HEK293T (cell line): ENCODE measurements around the gene PPP3R2.

Experiments
- ELF4 ChIP-seq: fragments of 450-650 bp; IDR thresholded peaks from 2 replicates; pipeline ENCODE4 v1.6.1; 2017; ENCODE audit warnings: antibody characterized with exemption
- L3MBTL2 ChIP-seq: fragments of 450-650 bp; conservative IDR thresholded peaks from 2 replicates; pipeline ENCODE4 v1.6.1; 2016; ENCODE audit warnings: mild to moderate bottlenecking

- no peak for TF ChIP-seq ELF4
- TF ChIP-seq L3MBTL2 = no peak
These were observed at the start of gene PPP3R2 for GRCh38 chr9:101594796-101595195.
